HEK293 (cell line): ENCODE data around the gene CFAP299.

ENCODE experiments used
- CTCF ChIA-PET: fragments of 350-600 bp; formaldehyde crosslinking; extraction: SDS; loops from one replicate; lab custom pipeline; 2021; ENCODE audit warnings: antibody characterized with exemption; lab: Yijun Ruan, JAX
- POLR2A ChIA-PET: fragments of 300-600 bp; formaldehyde crosslinking; extraction: SDS; loops from one replicate; lab custom pipeline; 2020; ENCODE audit warnings: antibody characterized with exemption, inconsistent platforms; lab: Yijun Ruan, JAX
- H3K27ac ChIP-seq: fragments of 200-500 bp; sonication (Bioruptor generic); 2 replicates; pipeline ENCODE4 v1.5.1; 2014; ENCODE audit warnings: low read depth, low read length, control low read depth, inconsistent platforms; ENCODE audit errors: extremely low read depth
- H3K36me3 ChIP-seq, 2 experiments: fragments of 200-500 bp in 1 of 2; sonication (Bioruptor generic) in 1 of 2; 1 replicate in 1 of 2; 2 replicates in 1 of 2; pipeline ENCODE4 v1.5.1; 2014 to 2017; ENCODE audit warnings: inconsistent platforms in 2 of 2, low read length in 2 of 2; ENCODE audit not compliant: control insufficient read depth in 2 of 2, insufficient read depth in 1 of 2
- H3K4me1 ChIP-seq: fragments of 200-500 bp; sonication (Bioruptor generic); 2 replicates; pipeline ENCODE4 v1.5.1; 2014; ENCODE audit warnings: mild to moderate bottlenecking, low read length, inconsistent platforms; ENCODE audit not compliant: control insufficient read depth, insufficient read depth
- H3K4me3 ChIP-seq: 2 replicates; pipeline ENCODE4 v1.5.1; 2011; ENCODE audit warnings: low read depth, mild to moderate bottlenecking, control low read depth, low read length, moderate library complexity
- H3K9me3 ChIP-seq: fragments of 200-500 bp; sonication (Bioruptor generic); 2 replicates; pipeline ENCODE4 v1.5.1; 2014; ENCODE audit warnings: low read depth, low read length, inconsistent platforms; ENCODE audit not compliant: control insufficient read depth, insufficient read depth
- ATF2 ChIP-seq: fragments of 450-650 bp; formaldehyde crosslinking; IDR thresholded peaks from 2 replicates; pipeline ENCODE4 v1.5.1; 2016; ENCODE audit warnings: missing biosample characterization, missing genetic modification characterization, low read depth
- BCL11A ChIP-seq: fragments of 450-650 bp; formaldehyde crosslinking; IDR thresholded peaks from 2 replicates; pipeline ENCODE4 v1.5.1; 2016; ENCODE audit warnings: low read depth, missing biosample characterization, missing genetic modification characterization
- BCL6B ChIP-seq: fragments of 450-650 bp; formaldehyde crosslinking; IDR thresholded peaks from 2 replicates; pipeline ENCODE4 v1.5.1; 2017; ENCODE audit warnings: missing biosample characterization, missing genetic modification characterization
- KLF16 ChIP-seq: fragments of 450-650 bp; formaldehyde crosslinking; IDR thresholded peaks from 2 replicates; pipeline ENCODE4 v1.5.1; 2017; ENCODE audit warnings: missing biosample characterization, missing genetic modification characterization
- ZBTB21 ChIP-seq: fragments of 450-650 bp; formaldehyde crosslinking; IDR thresholded peaks from 2 replicates; pipeline ENCODE4 v1.5.1; 2017; ENCODE audit warnings: missing biosample characterization, missing genetic modification characterization
- ZNF10 ChIP-seq: fragments of 450-650 bp; formaldehyde crosslinking; IDR thresholded peaks from 2 replicates; pipeline ENCODE4 v1.5.1; 2017; ENCODE audit warnings: missing biosample characterization, missing genetic modification characterization
- ZNF133 ChIP-seq: fragments of 450-650 bp; formaldehyde crosslinking; IDR thresholded peaks from 2 replicates; pipeline ENCODE4 v1.5.1; 2016; ENCODE audit warnings: missing biosample characterization, missing genetic modification characterization
- ZNF24 ChIP-seq: fragments of 450-650 bp; formaldehyde crosslinking; IDR thresholded peaks from 2 replicates; pipeline ENCODE4 v1.5.1; 2016; ENCODE audit warnings: missing biosample characterization, missing genetic modification characterization
- ZNF335 ChIP-seq: fragments of 450-650 bp; formaldehyde crosslinking; conservative IDR thresholded peaks from 2 replicates; pipeline ENCODE4 v1.5.1; 2016; ENCODE audit warnings: missing biosample characterization, missing genetic modification characterization
- ZNF433 ChIP-seq: fragments of 450-650 bp; formaldehyde crosslinking; IDR thresholded peaks from 2 replicates; pipeline ENCODE4 v1.5.1; 2016; ENCODE audit warnings: missing biosample characterization, missing genetic modification characterization, low read depth
- ZNF473 ChIP-seq: fragments of 450-650 bp; formaldehyde crosslinking; IDR thresholded peaks from 2 replicates; pipeline ENCODE4 v1.5.1; 2017; ENCODE audit warnings: missing biosample characterization, missing genetic modification characterization
- ZNF585B ChIP-seq: fragments of 450-650 bp; formaldehyde crosslinking; IDR thresholded peaks from 2 replicates; pipeline ENCODE4 v1.5.1; 2016; ENCODE audit warnings: missing biosample characterization, missing genetic modification characterization
- ZNF600 ChIP-seq: fragments of 450-650 bp; formaldehyde crosslinking; IDR thresholded peaks from 2 replicates; pipeline ENCODE4 v1.5.1; 2016; ENCODE audit warnings: missing biosample characterization, missing genetic modification characterization
- ZNF639 ChIP-seq: fragments of 450-650 bp; formaldehyde crosslinking; IDR thresholded peaks from 2 replicates; pipeline ENCODE4 v1.5.1; 2016; ENCODE audit warnings: missing biosample characterization, missing genetic modification characterization
- ZNF654 ChIP-seq: fragments of 450-650 bp; formaldehyde crosslinking; IDR thresholded peaks from 2 replicates; pipeline ENCODE4 v1.5.1; 2016; ENCODE audit warnings: low read depth, missing biosample characterization, missing genetic modification characterization
- ZSCAN18 ChIP-seq: fragments of 450-650 bp; formaldehyde crosslinking; IDR thresholded peaks from 2 replicates; pipeline ENCODE4 v1.5.1; 2016; ENCODE audit warnings: missing biosample characterization, missing genetic modification characterization
- ZXDB ChIP-seq: fragments of 450-650 bp; formaldehyde crosslinking; IDR thresholded peaks from 2 replicates; pipeline ENCODE4 v1.5.1; 2016; ENCODE audit warnings: missing biosample characterization, missing genetic modification characterization

The CFAP299 gene

GRCh38 chr4:80619070-80619674 lies 283.6 kb downstream of the CFAP299 start:
- Histone ChIP-seq H3K27ac (no peak overlapping the region), H3K4me3 (no peak overlapping the region), H3K4me1 (no peaks in the 10 kb centered on the region), H3K9me3 (no peaks in the 10 kb centered on the region)
- POLR2A ChIA-PET: no interaction called here
- TF ChIP-seq ZNF654 (peak; percentile 11; the same call in 1 of the 2 replicates), ATF2 (tag by site-specific recombination) (no peak)
- TF ChIP-seq, all 188 proteins: peak for 1
- CTCF ChIA-PET: no interaction called here
- H3K36me3 ChIP-seq: no peaks in the 10 kb centered on the region

GRCh38 chr4:80631861-80632260 lies 296.3 kb downstream of the CFAP299 start:
- H3K36me3 ChIP-seq: no peaks in the 10 kb centered on the region
- H3K4me1 ChIP-seq: no peaks in the 10 kb centered on the region
- TF ChIP-seq ZNF24 (tag by site-specific recombination) (no peak), ZNF10 (tag by site-specific recombination) (no peak), ZBTB21 (tag by site-specific recombination) (no peak), BCL11A (tag by site-specific recombination) (no peak), ZNF600 (tag by site-specific recombination) (no peak), ZNF335 (no peak), ZXDB (tag by site-specific recombination) (no peak), ZNF433 (tag by site-specific recombination) (no peak), ZNF473 (tag by site-specific recombination) (no peak), ZSCAN18 (tag by site-specific recombination) (no peak)
- no peak overlapping the region for H3K4me3 ChIP-seq
- POLR2A ChIA-PET: no interaction called here
- H3K9me3 ChIP-seq: no peaks in the 10 kb centered on the region
- CTCF ChIA-PET: no interaction called here
- H3K27ac ChIP-seq: no peak overlapping the region

- POLR2A ChIA-PET: no interaction called here
- CTCF ChIA-PET: no interaction called here
- no peaks in the 10 kb centered on the region for H3K9me3 ChIP-seq
Observed at GRCh38 chr4:80637190-80637589, 301.7 kb downstream of the CFAP299 start.

More at GRCh38 chr4:80637190-80637589, 301.7 kb downstream of the CFAP299 start:
- Histone ChIP-seq H3K27ac (no peak overlapping the region), H3K4me1 (no peaks in the 10 kb centered on the region), H3K36me3 (no peaks in the 10 kb centered on the region), H3K4me3 (no peak overlapping the region)
- TF ChIP-seq ZNF639 (tag by site-specific recombination): no peak
- TF ChIP-seq ZNF335: no peak
- no peak for TF ChIP-seq ZNF133 (tag by site-specific recombination)
- TF ChIP-seq BCL6B (tag by site-specific recombination): no peak
- TF ChIP-seq KLF16 (tag by site-specific recombination): no peak
- no peak for TF ChIP-seq ZNF585B
